Measurements from ENCODE around the gene PDE8B. TPM values are rescaled to one million over a fixed set of nuclear protein-coding genes. Genes with fewer than 3 reads are reported as not detected.
"Not testable (repeated sequence)": the region's sequence is repeated elsewhere in the genome, so short reads cannot be mapped to it uniquely, and the experiment has no call there.

PDE8B gene
- total and polyA plus RNA-seq, 12 donors = 1.1 to 6.8 (median 4.8) TPM

GRCh38 chr5:77380636-77381035 lies 170.2 kb downstream of the PDE8B start:
- H3K36me3 ChIP-seq (replicated peaks in 1 of 2) = no peaks in the 10 kb centered on the region
- 67 to 76% (median 72%) methylated on average over 4 of the region's 4 CpGs for WGBS, 4 donors
- no peaks in the 10 kb centered on the region for H3K4me1 ChIP-seq (replicated peaks in 1 of 2)
- no peaks in the 10 kb centered on the region for H3K27me3 ChIP-seq
- H3K4me3 ChIP-seq = no peak overlapping the region
- no peaks in the 10 kb centered on the region for H3K9me3 ChIP-seq (replicated peaks in 1 of 3)
- no peak overlapping the region for H3K27ac ChIP-seq
- TF ChIP-seq CTCF (IDR thresholded peaks at IDR 0.05) = no peak
- intact Hi-C loops (cut with DNase I) = no loop called here
- no peak for DNase-seq

GRCh38 chr5:77383336-77383735 lies 172.9 kb downstream of the PDE8B start:
- H3K4me1 ChIP-seq (replicated peaks in 1 of 2); H3K27me3 ChIP-seq; H3K4me3 ChIP-seq; intact Hi-C loops (cut with DNase I); H3K27ac ChIP-seq; DNase-seq; H3K9me3 ChIP-seq (replicated peaks in 1 of 3); H3K36me3 ChIP-seq (replicated peaks in 1 of 2): not testable (repeated sequence)
- WGBS, 4 donors = 81 to 86% (median 83%) methylated on average over 2 of the region's 2 CpGs

GRCh38 chr5:77386340-77386739 lies 175.9 kb downstream of the PDE8B start:
- 89 to 100% (median 96%) methylated on average over 1 of the region's 1 CpG for WGBS, 4 donors
- H3K9me3 ChIP-seq (replicated peaks in 1 of 3); H3K4me1 ChIP-seq (replicated peaks in 1 of 2); DNase-seq; H3K4me3 ChIP-seq; H3K27me3 ChIP-seq; H3K36me3 ChIP-seq (replicated peaks in 1 of 2); intact Hi-C loops (cut with DNase I); H3K27ac ChIP-seq: not testable (repeated sequence)

GRCh38 chr5:77389746-77390145 lies 179.3 kb downstream of the PDE8B start:
- 88 to 95% (median 90%) methylated on average over 2 of the region's 2 CpGs for WGBS, 4 donors
- H3K4me3 ChIP-seq = no peak overlapping the region
- no peak for DNase-seq
- no peaks in the 10 kb centered on the region for H3K27me3 ChIP-seq
- H3K4me1 ChIP-seq (replicated peaks in 1 of 2) = no peaks in the 10 kb centered on the region
- no peaks in the 10 kb centered on the region for H3K36me3 ChIP-seq (replicated peaks in 1 of 2)
- TF ChIP-seq POLR2A (IDR thresholded peaks at IDR 0.05) (no peak), CTCF (IDR thresholded peaks at IDR 0.05) (no peak)
- H3K9me3 ChIP-seq (replicated peaks in 1 of 3) = no peaks in the 10 kb centered on the region
- intact Hi-C loops (cut with DNase I) = no loop called here
- H3K27ac ChIP-seq = no peak overlapping the region

- Histone ChIP-seq H3K9me3 (replicated peaks in 1 of 3) (no peaks in the 10 kb centered on the region), H3K27ac (no peak overlapping the region), H3K27me3 (no peaks in the 10 kb centered on the region), H3K4me1 (replicated peaks in 1 of 2) (no peaks in the 10 kb centered on the region), H3K36me3 (replicated peaks in 1 of 2) (no peaks in the 10 kb centered on the region), H3K4me3 (no peak overlapping the region)
- WGBS, 4 donors = 64 to 76% (median 69%) methylated on average over 3 of the region's 3 CpGs
- intact Hi-C loops (cut with DNase I) = no loop called here
- TF ChIP-seq CTCF (IDR thresholded peaks at IDR 0.05) (no peak), POLR2A (IDR thresholded peaks at IDR 0.05) (no peak)
- DNase-seq = no peak
Observed at GRCh38 chr5:77390221-77390620, 179.7 kb downstream of the PDE8B start.
